ENCODE data around the gene EHMT1.

- TF ChIP-seq, protein P1, sequence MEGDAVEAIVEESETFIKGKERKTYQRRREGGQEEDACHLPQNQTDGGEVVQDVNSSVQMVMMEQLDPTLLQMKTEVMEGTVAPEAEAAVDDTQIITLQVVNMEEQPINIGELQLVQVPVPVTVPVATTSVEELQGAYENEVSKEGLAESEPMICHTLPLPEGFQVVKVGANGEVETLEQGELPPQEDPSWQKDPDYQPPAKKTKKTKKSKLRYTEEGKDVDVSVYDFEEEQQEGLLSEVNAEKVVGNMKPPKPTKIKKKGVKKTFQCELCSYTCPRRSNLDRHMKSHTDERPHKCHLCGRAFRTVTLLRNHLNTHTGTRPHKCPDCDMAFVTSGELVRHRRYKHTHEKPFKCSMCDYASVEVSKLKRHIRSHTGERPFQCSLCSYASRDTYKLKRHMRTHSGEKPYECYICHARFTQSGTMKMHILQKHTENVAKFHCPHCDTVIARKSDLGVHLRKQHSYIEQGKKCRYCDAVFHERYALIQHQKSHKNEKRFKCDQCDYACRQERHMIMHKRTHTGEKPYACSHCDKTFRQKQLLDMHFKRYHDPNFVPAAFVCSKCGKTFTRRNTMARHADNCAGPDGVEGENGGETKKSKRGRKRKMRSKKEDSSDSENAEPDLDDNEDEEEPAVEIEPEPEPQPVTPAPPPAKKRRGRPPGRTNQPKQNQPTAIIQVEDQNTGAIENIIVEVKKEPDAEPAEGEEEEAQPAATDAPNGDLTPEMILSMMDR (IDR thresholded peaks at IDR 0.05), result no peak
- TF ChIP-seq EP300 (IDR thresholded peaks at IDR 0.05), result no peak
Measured at GRCh38 chr9:137717776-137718327, 99.0 kb downstream of the EHMT1 start.
